ENCODE measurements around the gene ARHGAP23.
"Not testable (repeated sequence)": the region's sequence is repeated elsewhere in the genome, so short reads cannot be mapped to it uniquely, and the experiment has no call there.

ARHGAP23 gene

DNA sequence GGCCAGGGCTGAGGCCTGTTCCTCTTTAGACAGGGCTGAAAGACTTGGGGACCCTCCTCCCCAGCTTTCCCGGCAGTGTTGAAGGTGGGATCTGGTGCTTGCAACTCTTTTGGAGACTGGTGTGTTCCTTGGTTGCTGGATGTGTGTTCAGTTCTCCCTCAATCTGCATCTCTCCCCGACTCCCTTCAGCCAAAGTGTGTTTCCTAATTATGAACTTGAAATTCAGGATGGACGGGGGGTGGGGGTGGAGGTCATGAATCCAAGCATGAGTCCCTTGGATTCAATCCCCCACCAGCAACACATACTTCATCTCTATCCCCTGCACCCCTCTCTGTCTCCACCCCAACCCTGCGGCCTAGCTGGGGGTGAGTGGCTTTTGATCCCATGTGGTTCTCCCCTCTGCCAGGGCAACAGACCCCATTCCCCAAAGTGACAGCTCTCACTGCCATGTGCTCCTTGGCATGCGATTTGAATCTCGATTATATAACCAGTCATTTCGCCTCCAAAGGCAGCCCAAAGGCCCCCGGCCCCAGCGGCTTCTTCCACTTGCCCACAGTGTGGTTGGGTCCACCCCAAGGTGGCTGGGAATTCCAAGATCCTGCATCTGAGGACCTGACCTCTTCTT lies 1.3 kb downstream of the ARHGAP23 start:
- H3K27me3 Mint-ChIP-seq: peaks cover 60% of the 10 kb centered on the region
- ATAC-seq: no peak
- H3K27ac Mint-ChIP-seq: no peak overlapping the region
- H3K4me3 Mint-ChIP-seq: peak overlapping the region; percentile 22
- peaks cover 26% of the 10 kb centered on the region for H3K4me1 Mint-ChIP-seq
- H3K36me3 Mint-ChIP-seq: no peaks in the 10 kb centered on the region
- no peaks in the 10 kb centered on the region for H3K9me3 Mint-ChIP-seq

DNA sequence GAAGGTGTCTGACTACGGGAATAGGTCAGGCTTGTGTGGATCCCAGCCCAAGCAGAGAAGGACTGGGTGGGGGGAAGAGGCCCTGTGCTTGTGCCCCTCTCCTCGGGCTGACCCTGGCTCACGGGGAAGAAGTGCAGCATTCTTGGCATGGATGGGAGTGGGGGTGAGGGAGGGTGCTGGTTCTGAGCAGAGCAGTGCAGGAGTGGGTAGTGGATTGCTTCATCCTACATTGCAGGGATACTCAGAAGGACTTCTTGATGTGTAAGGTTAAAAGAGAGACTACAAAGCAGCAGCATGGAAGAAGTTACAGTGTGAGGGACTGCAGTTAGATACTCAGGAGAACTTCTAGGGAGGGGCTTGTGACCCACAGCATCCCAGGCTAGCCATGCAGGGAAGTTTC lies 2.1 kb downstream of the ARHGAP23 start:
- no peak overlapping the region for H3K27ac Mint-ChIP-seq

DNA sequence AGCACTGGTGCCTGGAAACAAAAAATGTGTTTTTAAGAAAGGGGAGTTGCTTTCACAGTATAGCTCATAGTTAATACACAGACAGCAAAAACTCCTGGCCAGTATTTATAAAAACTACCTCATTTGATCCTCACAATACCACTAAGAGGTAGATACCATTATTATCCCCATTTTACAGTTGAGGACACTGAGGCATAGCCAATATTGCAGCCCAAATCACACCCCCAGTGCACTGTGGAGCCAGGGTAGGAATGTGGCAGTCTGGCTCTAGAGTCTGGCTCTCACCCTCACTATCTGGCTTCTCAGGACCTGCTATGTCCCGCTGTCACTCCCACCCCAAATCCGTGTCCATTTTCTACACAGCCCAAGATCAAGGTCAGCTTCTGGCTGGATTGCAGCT lies 2.6 kb downstream of the ARHGAP23 start:
- Mint-ChIP-seq H3K36me3 (no peaks in the 10 kb centered on the region), H3K4me3 (no peak overlapping the region), H3K27ac (no peak overlapping the region), H3K4me1 (peaks cover 14% of the 10 kb centered on the region), H3K27me3 (peaks cover 51% of the 10 kb centered on the region), H3K9me3 (no peaks in the 10 kb centered on the region)
- no peak for ATAC-seq

More for the DNA sequence above, 2.1 kb downstream of the ARHGAP23 start:
- Mint-ChIP-seq H3K4me1 (peaks cover 18% of the 10 kb centered on the region), H3K36me3 (no peaks in the 10 kb centered on the region), H3K27me3 (peaks cover 56% of the 10 kb centered on the region), H3K4me3 (no peak overlapping the region), H3K9me3 (no peaks in the 10 kb centered on the region)
- no peak for ATAC-seq

DNA sequence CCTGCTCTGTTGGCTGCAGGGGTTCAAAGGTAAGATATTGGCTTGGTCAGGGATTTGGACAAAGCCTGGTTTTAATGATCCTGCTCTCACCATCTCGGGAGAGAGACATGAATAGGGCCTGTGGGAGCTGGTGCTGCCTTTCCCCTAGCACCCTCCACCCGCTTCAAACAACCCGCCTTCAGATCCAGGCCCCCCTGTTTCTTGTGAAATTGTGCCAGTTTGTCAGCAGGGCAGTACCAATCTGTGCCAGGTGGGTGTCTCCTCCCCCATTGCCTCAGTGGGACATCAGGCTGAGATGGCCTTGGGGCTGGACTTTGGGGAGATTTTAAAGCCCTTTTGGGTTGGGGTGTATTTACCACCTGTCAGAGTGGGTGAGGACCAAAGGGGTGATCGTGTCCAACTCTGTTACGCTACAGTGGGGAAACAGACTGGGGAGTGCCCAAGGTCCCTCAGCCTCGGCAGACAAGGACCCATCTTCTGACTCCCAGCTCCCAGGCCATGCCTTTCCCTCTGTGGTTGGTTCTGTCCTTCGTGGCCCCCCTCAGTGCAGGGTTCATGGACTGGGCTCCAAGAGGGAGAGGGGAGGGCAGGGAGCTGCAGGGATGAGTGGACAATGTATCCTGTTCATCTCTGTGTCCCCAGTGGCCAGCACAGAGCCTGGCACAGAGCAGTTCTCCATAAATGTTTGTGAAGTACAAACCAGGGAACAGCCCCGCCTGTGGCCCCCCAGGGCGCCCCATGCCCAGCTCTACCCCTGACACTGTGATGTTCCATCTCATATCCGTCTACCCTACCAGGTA lies 3.3 kb downstream of the ARHGAP23 start:
- no peak overlapping the region for H3K4me3 Mint-ChIP-seq
- no peaks in the 10 kb centered on the region for H3K9me3 Mint-ChIP-seq
- H3K4me1 Mint-ChIP-seq: peaks cover 14% of the 10 kb centered on the region
- no peak overlapping the region for H3K27ac Mint-ChIP-seq
- H3K36me3 Mint-ChIP-seq: no peaks in the 10 kb centered on the region
- H3K27me3 Mint-ChIP-seq: peaks cover 49% of the 10 kb centered on the region
- no peak for ATAC-seq

DNA sequence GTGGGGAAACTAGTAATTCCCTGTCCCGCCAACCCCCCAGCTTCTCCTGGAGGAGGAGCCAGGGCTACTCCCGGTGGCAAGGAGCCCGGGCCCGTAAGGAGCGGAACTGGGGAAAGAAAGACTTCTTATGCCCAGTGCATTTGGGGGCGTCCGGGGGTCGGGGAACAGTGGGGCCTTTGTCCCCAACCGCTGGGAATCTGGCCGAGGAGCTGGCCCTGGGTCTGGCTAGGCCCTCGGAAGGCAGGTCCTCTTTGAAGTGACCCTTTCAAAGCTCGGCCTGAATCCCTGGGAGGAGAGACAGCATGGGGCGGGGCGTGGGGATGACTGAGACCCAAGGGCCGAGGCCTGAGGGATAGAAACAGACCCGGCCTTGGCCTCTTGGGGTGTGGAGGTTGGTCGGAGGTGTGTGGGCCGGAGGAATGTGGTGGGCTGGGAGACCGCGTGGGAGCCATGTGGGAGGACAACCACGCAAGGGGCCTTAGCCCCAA lies 6.0 kb downstream of the ARHGAP23 start:
- H3K4me1 Mint-ChIP-seq: no peaks in the 10 kb centered on the region
- no peak overlapping the region for H3K4me3 Mint-ChIP-seq
- no peaks in the 10 kb centered on the region for H3K36me3 Mint-ChIP-seq
- H3K9me3 Mint-ChIP-seq: no peaks in the 10 kb centered on the region
- ATAC-seq: peak; percentile 14
- no peak overlapping the region for H3K27ac Mint-ChIP-seq
- H3K27me3 Mint-ChIP-seq: peaks cover 41% of the 10 kb centered on the region

DNA sequence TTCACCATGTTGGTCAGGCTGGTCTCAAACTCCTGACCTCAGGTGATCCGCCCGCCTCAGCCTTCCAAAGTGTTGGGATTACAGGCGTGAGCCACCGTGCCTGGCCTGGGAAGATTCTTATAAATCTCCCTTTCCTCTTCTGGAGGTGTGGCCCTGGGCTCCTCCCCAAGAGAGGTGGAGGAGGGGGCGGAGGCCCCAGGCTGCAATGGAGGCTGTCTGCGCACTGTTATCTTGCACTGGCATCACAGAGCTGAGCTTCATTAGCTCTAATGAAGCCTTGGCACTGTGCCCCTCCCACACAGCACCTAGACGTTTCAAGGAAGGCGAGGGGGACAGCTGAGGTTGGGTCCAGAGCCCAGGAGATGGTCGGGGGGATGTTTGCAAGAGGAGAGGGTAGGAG lies 7.5 kb downstream of the ARHGAP23 start:
- H3K27ac Mint-ChIP-seq: no peak overlapping the region
- no peaks in the 10 kb centered on the region for H3K9me3 Mint-ChIP-seq

DNA sequence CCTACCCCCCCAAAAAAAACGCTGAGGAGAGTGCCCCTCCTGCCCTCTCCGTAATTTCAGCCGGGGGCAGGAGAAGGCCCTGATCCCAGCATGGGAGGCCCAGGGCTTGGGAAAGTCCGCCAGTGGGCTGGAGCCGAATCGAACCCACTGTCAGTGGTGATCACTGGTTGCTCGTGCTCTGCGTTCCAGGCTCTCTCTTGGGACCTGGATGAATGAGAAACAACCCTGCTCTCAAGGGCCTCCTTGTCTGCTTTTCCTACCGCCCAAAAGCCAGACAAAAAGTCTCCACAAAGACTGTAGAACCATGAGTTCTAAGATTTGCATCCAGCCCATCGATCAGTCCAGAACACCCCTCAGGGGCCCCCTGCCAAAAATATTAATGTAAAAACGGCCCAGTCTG lies 8.1 kb downstream of the ARHGAP23 start:
- no peaks in the 10 kb centered on the region for H3K9me3 Mint-ChIP-seq
- H3K27me3 Mint-ChIP-seq: peaks cover 41% of the 10 kb centered on the region
- no peaks in the 10 kb centered on the region for H3K4me1 Mint-ChIP-seq
- no peak overlapping the region for H3K4me3 Mint-ChIP-seq
- H3K27ac Mint-ChIP-seq: no peak overlapping the region
- no peaks in the 10 kb centered on the region for H3K36me3 Mint-ChIP-seq
- ATAC-seq: no peak

More for the DNA sequence above, 7.5 kb downstream of the ARHGAP23 start:
- Mint-ChIP-seq H3K27me3 (peaks cover 35% of the 10 kb centered on the region), H3K4me1 (no peaks in the 10 kb centered on the region), H3K4me3 (no peak overlapping the region), H3K36me3 (no peaks in the 10 kb centered on the region)
- ATAC-seq: no peak

DNA sequence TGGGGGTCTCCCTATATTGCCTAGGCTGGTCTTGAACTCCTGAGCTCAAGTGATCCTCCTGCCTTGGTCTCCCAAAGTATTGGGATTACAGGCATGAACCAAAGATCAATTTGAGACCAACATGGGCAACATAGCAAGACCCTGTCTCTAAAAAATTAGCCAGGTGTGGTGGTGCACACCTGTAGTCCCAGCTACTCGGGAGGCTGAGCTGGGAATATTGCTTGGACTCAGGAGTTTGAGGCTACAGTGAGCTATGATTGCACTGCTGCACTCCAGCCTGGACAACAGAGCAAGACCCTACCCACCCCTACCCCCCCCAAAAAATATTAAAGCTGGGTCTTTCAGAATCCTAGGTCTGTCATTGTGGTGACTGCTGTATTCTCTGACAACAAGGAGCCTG lies 9.0 kb downstream of the ARHGAP23 start:
- H3K4me3 Mint-ChIP-seq, ATAC-seq, H3K36me3 Mint-ChIP-seq, H3K27ac Mint-ChIP-seq, H3K9me3 Mint-ChIP-seq, H3K4me1 Mint-ChIP-seq: not testable (repeated sequence)
- H3K27me3 Mint-ChIP-seq: peaks cover 50% of the 10 kb centered on the region

DNA sequence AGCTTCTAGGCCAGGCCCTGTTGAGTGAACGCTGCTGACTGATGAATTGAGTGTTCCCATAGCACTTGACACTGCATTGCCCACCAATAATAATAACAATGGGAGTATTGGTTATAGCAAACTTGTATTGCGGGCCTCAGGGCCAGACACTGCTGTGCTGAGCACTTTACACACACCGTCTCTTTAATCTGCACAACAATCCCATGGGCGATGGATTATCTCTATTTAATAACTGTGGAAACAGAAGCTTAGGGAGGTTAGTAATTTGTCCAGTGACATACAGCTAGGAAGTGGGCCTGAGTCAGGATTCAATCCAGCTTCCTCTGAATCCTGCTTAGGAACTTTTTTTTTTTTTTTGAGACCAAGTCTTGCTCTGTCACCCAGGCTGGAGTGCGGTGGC lies 11.2 kb downstream of the ARHGAP23 start:
- Mint-ChIP-seq H3K27me3 (peaks cover 52% of the 10 kb centered on the region), H3K4me1 (peaks cover 6% of the 10 kb centered on the region), H3K36me3 (no peaks in the 10 kb centered on the region), H3K9me3 (no peaks in the 10 kb centered on the region), H3K4me3 (no peak overlapping the region), H3K27ac (no peak overlapping the region)
- ATAC-seq: no peak

DNA sequence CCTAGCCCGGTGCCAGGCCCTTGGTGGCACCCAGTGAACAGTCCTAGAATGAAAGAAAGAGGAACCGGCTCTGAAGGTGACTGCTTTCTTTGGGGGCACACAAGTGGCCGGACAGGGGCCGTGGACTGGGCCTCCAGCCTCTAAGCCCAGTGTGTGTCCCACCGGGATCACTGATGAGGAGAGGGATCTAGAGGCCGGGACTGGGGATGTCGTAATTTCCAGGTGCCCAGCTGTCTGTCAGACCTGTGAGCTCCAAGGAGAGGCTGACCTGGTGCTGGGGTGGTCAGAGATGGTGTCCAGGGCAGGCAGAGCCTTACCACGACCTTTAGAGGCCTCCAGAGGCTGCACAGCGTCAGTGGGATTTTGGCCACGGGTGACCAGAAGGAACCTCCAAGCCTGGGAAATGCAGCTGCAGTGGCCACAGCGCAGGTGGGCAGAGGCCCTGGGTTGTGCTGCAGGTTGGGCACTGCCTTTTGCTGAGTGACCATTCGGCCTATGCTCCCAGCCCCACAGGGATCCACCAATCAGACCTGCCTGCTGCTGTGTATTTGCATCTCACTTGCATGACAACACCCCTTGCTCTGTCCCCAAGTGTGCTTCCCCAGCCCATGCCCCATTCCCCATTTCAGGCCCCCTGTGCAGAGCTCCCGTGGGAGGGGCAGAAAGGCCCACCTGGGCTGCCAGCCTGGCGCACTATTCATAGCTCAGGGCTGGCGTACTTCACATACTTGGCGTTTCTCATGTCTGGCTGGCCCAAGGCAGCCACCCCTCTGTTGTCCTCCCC lies 12.5 kb downstream of the ARHGAP23 start:
- Mint-ChIP-seq H3K4me3 (no peak overlapping the region), H3K27ac (no peak overlapping the region), H3K27me3 (peaks cover 48% of the 10 kb centered on the region), H3K4me1 (peaks cover 6% of the 10 kb centered on the region), H3K9me3 (no peaks in the 10 kb centered on the region), H3K36me3 (no peaks in the 10 kb centered on the region)
- no peak for ATAC-seq

DNA sequence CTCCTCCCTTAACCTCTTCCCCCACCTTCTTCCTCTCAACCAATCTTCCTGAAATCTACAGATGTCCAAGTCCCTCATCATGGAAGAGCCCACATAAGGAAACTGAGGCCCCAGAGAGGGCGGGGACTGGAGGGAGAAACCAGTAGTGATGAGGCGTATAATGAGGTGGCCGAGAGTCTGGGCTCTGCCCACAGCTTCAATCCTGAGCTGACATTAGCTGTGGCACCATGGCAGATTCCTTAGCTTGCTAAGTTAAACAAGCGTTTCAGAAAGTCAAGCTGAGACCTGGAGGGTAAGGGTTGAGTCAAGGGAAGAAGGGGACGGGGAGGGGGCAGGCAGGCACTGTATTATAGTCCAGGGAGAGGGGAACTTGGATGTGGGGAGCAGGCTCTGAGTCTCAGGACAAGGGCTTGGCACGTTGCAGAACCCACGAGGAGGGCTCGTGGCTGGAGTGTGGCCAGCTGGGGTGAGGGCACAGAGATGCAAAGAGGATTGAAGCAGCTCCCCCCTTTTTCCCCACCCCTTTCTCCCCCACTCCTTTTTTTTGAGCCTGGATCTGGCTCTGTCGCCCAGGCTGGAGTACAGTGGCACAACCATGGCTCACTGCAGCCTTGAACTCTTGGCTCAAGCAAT lies 13.3 kb downstream of the ARHGAP23 start:
- H3K36me3 Mint-ChIP-seq: no peaks in the 10 kb centered on the region
- no peak overlapping the region for H3K27ac Mint-ChIP-seq
- H3K9me3 Mint-ChIP-seq: no peaks in the 10 kb centered on the region
- no peak for ATAC-seq
- peaks cover 48% of the 10 kb centered on the region for H3K27me3 Mint-ChIP-seq
- H3K4me3 Mint-ChIP-seq: no peak overlapping the region
- peaks cover 6% of the 10 kb centered on the region for H3K4me1 Mint-ChIP-seq

DNA sequence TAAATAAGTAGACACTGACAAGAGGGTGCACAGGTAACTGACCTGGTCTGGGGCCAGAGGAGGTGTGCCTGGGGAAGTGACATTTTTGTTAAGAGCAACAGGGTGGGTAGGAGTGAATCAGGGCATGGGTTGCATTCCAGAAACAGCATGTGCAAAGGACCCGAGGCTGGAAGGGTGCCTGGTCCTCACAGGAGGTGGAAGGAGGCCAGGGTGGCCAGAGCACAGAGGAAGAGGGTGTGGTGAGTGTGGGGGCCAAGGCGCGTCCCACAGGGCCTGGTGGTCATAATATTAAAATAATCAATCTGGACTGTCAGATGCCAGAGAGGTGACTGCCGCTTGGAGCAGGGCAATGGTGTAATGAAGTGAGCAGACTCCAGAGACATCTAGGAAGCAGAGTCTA lies 14.3 kb downstream of the ARHGAP23 start:
- Mint-ChIP-seq H3K4me3 (no peak overlapping the region), H3K4me1 (peaks cover 6% of the 10 kb centered on the region), H3K27me3 (peaks cover 48% of the 10 kb centered on the region), H3K27ac (no peak overlapping the region), H3K36me3 (no peaks in the 10 kb centered on the region), H3K9me3 (no peaks in the 10 kb centered on the region)
- ATAC-seq: no peak

DNA sequence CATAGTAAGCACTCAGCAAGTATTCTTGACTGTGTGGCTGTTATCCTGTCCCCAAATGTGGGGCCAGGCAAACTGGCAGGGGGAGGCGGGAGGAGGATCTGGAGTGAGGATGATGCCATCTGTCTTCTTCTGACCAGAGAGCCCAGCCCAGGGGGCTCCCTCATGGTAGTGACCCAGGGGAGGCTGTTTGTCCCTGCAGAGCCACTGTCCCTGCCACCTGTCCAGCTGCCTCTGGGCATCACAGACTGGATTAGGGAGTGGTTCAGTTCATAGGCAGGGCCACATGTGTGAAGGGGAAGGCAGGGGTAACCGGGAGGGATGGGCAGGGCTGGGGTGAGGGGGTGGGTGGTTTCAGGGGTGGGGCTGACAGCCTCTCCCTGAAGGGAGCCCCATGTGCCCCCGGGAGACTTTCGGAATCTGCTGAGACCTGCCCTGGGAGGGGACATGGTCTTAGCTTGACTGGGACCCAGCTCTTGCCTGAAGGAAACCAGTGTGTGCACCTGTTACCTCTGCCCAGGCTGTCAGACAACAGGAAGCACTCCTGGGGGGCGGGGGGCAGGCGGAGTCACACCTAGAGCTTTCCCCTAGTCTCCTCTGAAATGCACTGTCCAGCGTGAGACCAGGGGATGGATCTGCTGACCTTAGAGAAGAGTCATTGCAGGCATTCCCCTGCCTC lies 15.2 kb downstream of the ARHGAP23 start:
- no peak overlapping the region for H3K27ac Mint-ChIP-seq
- H3K4me3 Mint-ChIP-seq: no peak overlapping the region
- H3K27me3 Mint-ChIP-seq: peaks cover 40% of the 10 kb centered on the region
- H3K9me3 Mint-ChIP-seq: no peaks in the 10 kb centered on the region
- H3K36me3 Mint-ChIP-seq: no peaks in the 10 kb centered on the region
- peaks cover 6% of the 10 kb centered on the region for H3K4me1 Mint-ChIP-seq
- no peak for ATAC-seq

DNA sequence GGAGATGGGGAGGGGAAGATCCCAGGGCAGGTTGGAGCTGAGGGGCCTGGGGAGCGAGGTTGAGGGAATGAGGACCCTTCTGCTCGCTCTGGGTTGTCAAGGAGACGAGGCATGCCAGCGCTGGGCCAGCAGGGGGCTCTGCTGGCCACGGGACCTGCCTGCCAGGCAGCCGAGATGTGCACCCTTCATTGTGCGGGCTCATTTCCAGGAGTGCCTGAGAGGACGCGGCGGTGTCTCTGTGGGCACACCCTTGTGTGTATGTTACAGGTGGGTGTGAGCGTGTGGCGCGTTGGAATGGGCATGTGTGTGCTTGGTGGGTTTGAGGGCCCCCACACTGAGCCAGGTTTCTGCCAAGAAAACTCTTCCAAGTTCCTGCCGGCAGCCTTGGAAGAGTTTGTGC lies 15.9 kb downstream of the ARHGAP23 start:
- no peaks in the 10 kb centered on the region for H3K9me3 Mint-ChIP-seq
- no peak overlapping the region for H3K27ac Mint-ChIP-seq
- no peak overlapping the region for H3K4me3 Mint-ChIP-seq
- no peaks in the 10 kb centered on the region for H3K36me3 Mint-ChIP-seq
- ATAC-seq: peak; percentile 74
- H3K4me1 Mint-ChIP-seq: peaks cover 6% of the 10 kb centered on the region
- H3K27me3 Mint-ChIP-seq: peaks cover 43% of the 10 kb centered on the region
